GM12878 (cell line): ENCODE results near the gene EFCAB7.
A peak's percentile ranks its signal among the peaks of the same experiment; 100 is the strongest.

ENCODE experiments used
- CTCF ChIP-seq, 3 experiments: IDR thresholded peaks in 2 of 3; conservative IDR thresholded peaks in 1 of 3; 2 replicates each; pipeline ENCODE4 v1.5.1; 2011; ENCODE audit warnings: low read depth in 3 of 3, low read length in 3 of 3, mild to moderate bottlenecking in 3 of 3, control low read depth in 2 of 3, moderate library complexity in 2 of 3, inconsistent platforms in 1 of 3, mixed read lengths in 1 of 3; ENCODE audit not compliant: control insufficient read depth in 2 of 3, insufficient read depth in 1 of 3; ENCODE audit errors: extremely low read depth in 1 of 3
- EZH2 ChIP-seq: IDR thresholded peaks from 2 replicates; pipeline ENCODE4 v1.6.1; 2012; ENCODE audit warnings: low read depth, mild to moderate bottlenecking, control low read depth, inconsistent platforms, low read length, borderline replicate concordance; ENCODE audit not compliant: control insufficient read depth
- GATAD2B ChIP-seq: fragments of 450-650 bp; conservative IDR thresholded peaks from 2 replicates; pipeline ENCODE4 v1.6.1; 2017; ENCODE audit warnings: low read depth, mild to moderate bottlenecking, moderate library complexity
- MAX ChIP-seq: IDR thresholded peaks from 2 replicates; pipeline ENCODE4 v1.6.1; 2012; ENCODE audit warnings: low read depth, low read length, improper control_type of control experiment
- NR2F1 ChIP-seq: fragments of 450-650 bp; conservative IDR thresholded peaks from 2 replicates; pipeline ENCODE4 v1.6.1; 2017; ENCODE audit warnings: mild to moderate bottlenecking
- SP1 ChIP-seq: IDR thresholded peaks from one replicate; pipeline ENCODE4 v1.6.1; 2011; ENCODE audit warnings: low read depth, low read length
- ZNF217 ChIP-seq: fragments of 450-650 bp; IDR thresholded peaks from 2 replicates; pipeline ENCODE4 v1.6.1; 2017; ENCODE audit warnings: antibody characterized with exemption, mild to moderate bottlenecking

GRCh38 chr1:63537940-63538339 is 14.6 kb downstream of the EFCAB7 start:
- TF ChIP-seq CTCF (IDR thresholded peaks at IDR 0.05 in 2 of 3, conservative IDR thresholded peaks at IDR 0.05 in 1 of 3; ENCODE audit: control insufficient read depth in 2 of 3, extremely low read depth in 1 of 3, insufficient read depth in 1 of 3, low read depth in 3 of 3, low read length in 3 of 3) (peak in 1 of 3 experiments; percentile 21; a peak in 2 of 6 replicates), SP1 (no peak), NR2F1 (no peak), ZNF217 (no peak), MAX (no peak), GATAD2B (no peak), EZH2 (no peak)
